ENCODE data around the gene PRKCE. TPM values are rescaled to one million over a fixed set of nuclear protein-coding genes. Genes with fewer than 3 reads are reported as not detected.

The PRKCE gene
- total and polyA plus RNA-seq, 2 donors (not counting 3 experiments of a cell fraction or from before 2014, with no cell fraction given), result 27.9 to 33.9 TPM

DNA sequence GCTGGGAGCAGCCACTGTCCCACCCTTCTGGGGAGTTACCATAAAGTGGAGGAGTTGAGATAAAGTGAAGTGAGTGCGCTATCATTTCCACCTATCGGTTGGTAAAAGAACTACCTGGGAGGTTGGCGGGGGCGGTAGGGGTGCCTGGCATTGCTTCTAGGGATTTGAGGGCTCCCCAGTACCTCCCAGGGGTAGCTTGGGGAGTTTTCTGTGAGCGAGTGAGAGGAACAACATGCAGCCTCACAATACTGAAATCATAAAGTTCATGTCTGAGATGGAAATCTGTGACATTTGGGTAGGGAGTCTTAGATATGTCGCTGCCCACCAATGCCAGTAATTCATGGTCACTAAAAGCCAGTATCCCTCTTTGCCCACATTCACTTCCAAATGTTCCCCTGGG lies 68.7 kb downstream of the PRKCE start:
- CTCF ChIA-PET, result no interaction called here
- Histone ChIP-seq H3K27me3 (ENCODE audit: control insufficient read depth in 2 of 2, insufficient read depth in 2 of 2, low read length in 2 of 2) (no peaks in the 10 kb centered on the region), H3K4me3 (replicated peaks in 1 of 3; ENCODE audit: insufficient read depth in 1 of 3, low read depth in 1 of 3, low read length in 3 of 3) (no peak overlapping the region), H3K9me1 (replicated peaks; ENCODE audit: control insufficient read depth, extremely low read depth, insufficient read depth, low read length) (no peaks in the 10 kb centered on the region), H2AFZ (ENCODE audit: low read depth, low read length) (no peak overlapping the region), H3K4me1 (ENCODE audit: control insufficient read depth, extremely low read depth, insufficient read depth, low read length) (no peaks in the 10 kb centered on the region), H4K20me1 (replicated peaks; ENCODE audit: control insufficient read depth, extremely low read depth, insufficient read depth, low read length) (no peaks in the 10 kb centered on the region), H3K9me3 (replicated peaks; ENCODE audit: control insufficient read depth, insufficient read depth, low read length) (no peaks in the 10 kb centered on the region), H3K79me2 (ENCODE audit: control insufficient read depth, insufficient read depth, low read length) (no peaks in the 10 kb centered on the region), H3K9ac (replicated peaks; ENCODE audit: extremely low read depth, insufficient read depth, low read length) (no peak overlapping the region), H3K4me2 (ENCODE audit: insufficient read depth, low read length) (no peak overlapping the region), H3K27ac (ENCODE audit: insufficient read depth, low read depth, low read length) (no peak overlapping the region), H3K36me3 (ENCODE audit: control insufficient read depth in 2 of 2, extremely low read depth in 1 of 2, insufficient read depth in 2 of 2, low read length in 2 of 2) (no peaks in the 10 kb centered on the region)
- dilution Hi-C loops (cut with MboI; ENCODE audit: extremely low pct_ligation_motif_present, low sequenced_read_pairs), result no loop called here
- TF ChIP-seq FOS (IDR thresholded peaks at IDR 0.05; ENCODE audit: borderline replicate concordance, insufficient read depth, low read length) (no peak), GATA2 (IDR thresholded peaks at IDR 0.05; ENCODE audit: insufficient read depth, insufficient read length, low read depth, low read length) (no peak), MAX (IDR thresholded peaks at IDR 0.05; ENCODE audit: insufficient read depth, insufficient read length) (no peak), POLR2AphosphoS5 (IDR thresholded peaks at IDR 0.05; ENCODE audit: insufficient read depth, low read depth, low read length) (no peak), EZH2 (IDR thresholded peaks at IDR 0.05; ENCODE audit: borderline replicate concordance, low read depth, low read length, severe bottlenecking) (no peak), MYC (IDR thresholded peaks at IDR 0.05; ENCODE audit: low read depth, low read length) (no peak), POLR2A (IDR thresholded peaks at IDR 0.05; ENCODE audit: low read depth, low read length) (no peak), JUN (IDR thresholded peaks at IDR 0.05; ENCODE audit: borderline replicate concordance, insufficient read depth, insufficient read length, low read depth) (no peak)
- TF ChIP-seq, protein P1, sequence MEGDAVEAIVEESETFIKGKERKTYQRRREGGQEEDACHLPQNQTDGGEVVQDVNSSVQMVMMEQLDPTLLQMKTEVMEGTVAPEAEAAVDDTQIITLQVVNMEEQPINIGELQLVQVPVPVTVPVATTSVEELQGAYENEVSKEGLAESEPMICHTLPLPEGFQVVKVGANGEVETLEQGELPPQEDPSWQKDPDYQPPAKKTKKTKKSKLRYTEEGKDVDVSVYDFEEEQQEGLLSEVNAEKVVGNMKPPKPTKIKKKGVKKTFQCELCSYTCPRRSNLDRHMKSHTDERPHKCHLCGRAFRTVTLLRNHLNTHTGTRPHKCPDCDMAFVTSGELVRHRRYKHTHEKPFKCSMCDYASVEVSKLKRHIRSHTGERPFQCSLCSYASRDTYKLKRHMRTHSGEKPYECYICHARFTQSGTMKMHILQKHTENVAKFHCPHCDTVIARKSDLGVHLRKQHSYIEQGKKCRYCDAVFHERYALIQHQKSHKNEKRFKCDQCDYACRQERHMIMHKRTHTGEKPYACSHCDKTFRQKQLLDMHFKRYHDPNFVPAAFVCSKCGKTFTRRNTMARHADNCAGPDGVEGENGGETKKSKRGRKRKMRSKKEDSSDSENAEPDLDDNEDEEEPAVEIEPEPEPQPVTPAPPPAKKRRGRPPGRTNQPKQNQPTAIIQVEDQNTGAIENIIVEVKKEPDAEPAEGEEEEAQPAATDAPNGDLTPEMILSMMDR (IDR thresholded peaks at IDR 0.05; ENCODE audit: extremely low read depth in 1 of 2, insufficient read depth in 1 of 2, low read depth in 1 of 2, low read length in 2 of 2), result no peak
- intact Hi-C loops (cut with micrococcal nuclease), result loop anchor here (5.0 kb wide), 1 partner anchor 38 kb away; no protein-coding TSS in a partner anchor
- BruUV-seq (replicated peaks), result no TSS peak
- DNase-seq (ENCODE audit: low read depth, low spot score), result no peak
- POLR2A ChIA-PET, result no interaction called here
- FAIRE-seq, result no peak
